IMR-90 (cell line): ENCODE results near the gene MLXIPL.

Experiments used
- BHLHE40 ChIP-seq: fragments of 150-350 bp; IDR thresholded peaks from 2 replicates; pipeline ENCODE4 v1.6.1; 2016; ENCODE audit warnings: mild to moderate bottlenecking, low read depth, low read length
- CHD1 ChIP-seq: IDR thresholded peaks from 2 replicates; pipeline ENCODE4 v1.6.1; 2012; ENCODE audit warnings: low read depth, low read length, improper control_type of control experiment
- FOS ChIP-seq: fragments of 150-350 bp; IDR thresholded peaks from 2 replicates; pipeline ENCODE4 v1.6.1; 2016; ENCODE audit warnings: low read depth, low read length
- MAFK ChIP-seq: IDR thresholded peaks from 2 replicates; pipeline ENCODE4 v1.6.1; 2012; ENCODE audit warnings: low read depth, low read length, improper control_type of control experiment
- MXI1 ChIP-seq: IDR thresholded peaks from 2 replicates; pipeline ENCODE4 v1.6.1; 2012; ENCODE audit warnings: low read depth, mild to moderate bottlenecking, low read length, moderate library complexity, borderline replicate concordance
- POLR2A ChIP-seq: IDR thresholded peaks from 2 replicates; pipeline ENCODE4 v1.6.1; 2012; ENCODE audit warnings: mild to moderate bottlenecking, low read depth, low read length
- RAD21 ChIP-seq: IDR thresholded peaks from 2 replicates; pipeline ENCODE4 v1.6.1; 2012; ENCODE audit warnings: low read length, improper control_type of control experiment
- RCOR1 ChIP-seq: IDR thresholded peaks from 2 replicates; pipeline ENCODE4 v1.6.1; 2012; ENCODE audit warnings: mild to moderate bottlenecking, low read length, improper control_type of control experiment; ENCODE audit not compliant: insufficient replicate concordance
- RFX5 ChIP-seq: IDR thresholded peaks from 2 replicates; pipeline ENCODE4 v1.8.0; 2012; ENCODE audit warnings: low read depth, mild to moderate bottlenecking, low read length, moderate library complexity
- SMC3 ChIP-seq: fragments of 150-350 bp; IDR thresholded peaks from 2 replicates; pipeline ENCODE4 v1.6.1; 2016; ENCODE audit warnings: low read depth, mild to moderate bottlenecking, antibody characterized with exemption, low read length, moderate library complexity
- USF2 ChIP-seq: fragments of 150-350 bp; IDR thresholded peaks from 2 replicates; pipeline ENCODE4 v1.6.1; 2017; ENCODE audit warnings: mild to moderate bottlenecking, antibody characterized with exemption, low read length, low read depth
- TF ChIP-seq, protein P1 (sequence below): conservative IDR thresholded peaks from 2 replicates; pipeline ENCODE4 v1.5.1; 2012; ENCODE audit warnings: mild to moderate bottlenecking, low read depth, low read length, improper control_type of control experiment
- TF ChIP-seq, protein P2 (sequence below): fragments of 150-350 bp; IDR thresholded peaks from 2 replicates; pipeline ENCODE4 v1.6.1; 2016; ENCODE audit warnings: low read depth, mild to moderate bottlenecking, low read length, moderate library complexity, borderline replicate concordance

DNA sequence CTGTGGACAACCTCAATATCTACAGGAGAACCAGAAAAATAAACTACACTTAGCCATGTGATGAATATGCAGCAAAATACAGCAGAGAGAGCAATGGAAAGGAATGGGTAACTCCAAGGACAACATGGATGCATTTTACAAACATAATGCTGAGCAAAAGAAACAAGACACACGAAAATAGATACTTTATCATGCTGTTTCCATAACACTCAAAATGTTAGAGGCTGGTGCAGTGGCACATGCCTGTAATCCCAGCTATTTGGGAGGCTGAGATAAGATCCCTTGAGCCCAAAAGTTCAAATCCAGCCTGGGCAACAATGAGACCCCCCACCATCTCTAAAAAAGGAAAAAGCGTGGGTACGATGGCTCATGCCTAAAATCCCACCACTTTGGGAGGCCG, 75.1 kb downstream of the MLXIPL start:
- TF ChIP-seq MAFK = no peak
- no peak for TF ChIP-seq FOS
- TF ChIP-seq POLR2A = no peak
- TF ChIP-seq, protein P1, sequence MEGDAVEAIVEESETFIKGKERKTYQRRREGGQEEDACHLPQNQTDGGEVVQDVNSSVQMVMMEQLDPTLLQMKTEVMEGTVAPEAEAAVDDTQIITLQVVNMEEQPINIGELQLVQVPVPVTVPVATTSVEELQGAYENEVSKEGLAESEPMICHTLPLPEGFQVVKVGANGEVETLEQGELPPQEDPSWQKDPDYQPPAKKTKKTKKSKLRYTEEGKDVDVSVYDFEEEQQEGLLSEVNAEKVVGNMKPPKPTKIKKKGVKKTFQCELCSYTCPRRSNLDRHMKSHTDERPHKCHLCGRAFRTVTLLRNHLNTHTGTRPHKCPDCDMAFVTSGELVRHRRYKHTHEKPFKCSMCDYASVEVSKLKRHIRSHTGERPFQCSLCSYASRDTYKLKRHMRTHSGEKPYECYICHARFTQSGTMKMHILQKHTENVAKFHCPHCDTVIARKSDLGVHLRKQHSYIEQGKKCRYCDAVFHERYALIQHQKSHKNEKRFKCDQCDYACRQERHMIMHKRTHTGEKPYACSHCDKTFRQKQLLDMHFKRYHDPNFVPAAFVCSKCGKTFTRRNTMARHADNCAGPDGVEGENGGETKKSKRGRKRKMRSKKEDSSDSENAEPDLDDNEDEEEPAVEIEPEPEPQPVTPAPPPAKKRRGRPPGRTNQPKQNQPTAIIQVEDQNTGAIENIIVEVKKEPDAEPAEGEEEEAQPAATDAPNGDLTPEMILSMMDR = no peak
- TF ChIP-seq BHLHE40 = no peak
- TF ChIP-seq RAD21 = no peak
- no peak for TF ChIP-seq USF2
- no peak for TF ChIP-seq SMC3
- no peak for TF ChIP-seq RCOR1
- no peak for TF ChIP-seq CHD1
- TF ChIP-seq, protein P2, sequence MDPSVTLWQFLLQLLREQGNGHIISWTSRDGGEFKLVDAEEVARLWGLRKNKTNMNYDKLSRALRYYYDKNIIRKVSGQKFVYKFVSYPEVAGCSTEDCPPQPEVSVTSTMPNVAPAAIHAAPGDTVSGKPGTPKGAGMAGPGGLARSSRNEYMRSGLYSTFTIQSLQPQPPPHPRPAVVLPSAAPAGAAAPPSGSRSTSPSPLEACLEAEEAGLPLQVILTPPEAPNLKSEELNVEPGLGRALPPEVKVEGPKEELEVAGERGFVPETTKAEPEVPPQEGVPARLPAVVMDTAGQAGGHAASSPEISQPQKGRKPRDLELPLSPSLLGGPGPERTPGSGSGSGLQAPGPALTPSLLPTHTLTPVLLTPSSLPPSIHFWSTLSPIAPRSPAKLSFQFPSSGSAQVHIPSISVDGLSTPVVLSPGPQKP = no peak
- no peak for TF ChIP-seq MXI1
- TF ChIP-seq RFX5 = no peak
